NCI-H460 (cell line): ENCODE results near the gene LRP1-AS. TPM values are rescaled to one million over a fixed set of nuclear protein-coding genes. Genes with fewer than 3 reads are reported as not detected.

Source experiments
- DNase-seq: peaks from one replicate; pipeline ENCODE4 v3.0.0-alpha.2; 2016; ENCODE audit warnings: low read depth; ENCODE audit errors: extremely low read depth
- polyA plus RNA-seq: library from polyadenylated mRNA; depleted of rRNA; stranded (reverse); fragments of >200 nt; gene quantifications from 2 replicates; pipeline ENCODE4 v1.2.3, GENCODE V29; 2014; cell fraction: nucleus; rRNA removed
- total RNA-seq: library from RNA; depleted of rRNA; stranded (reverse); fragments of >200 nt; shearing (Covaris generic); gene quantifications from 2 replicates; pipeline ENCODE4 v1.2.3, GENCODE V29; 2014; rRNA removed

LRP1-AS gene
- total RNA-seq = not detected in 2 replicates
- polyA plus RNA-seq = not detected in 2 replicates

DNA sequence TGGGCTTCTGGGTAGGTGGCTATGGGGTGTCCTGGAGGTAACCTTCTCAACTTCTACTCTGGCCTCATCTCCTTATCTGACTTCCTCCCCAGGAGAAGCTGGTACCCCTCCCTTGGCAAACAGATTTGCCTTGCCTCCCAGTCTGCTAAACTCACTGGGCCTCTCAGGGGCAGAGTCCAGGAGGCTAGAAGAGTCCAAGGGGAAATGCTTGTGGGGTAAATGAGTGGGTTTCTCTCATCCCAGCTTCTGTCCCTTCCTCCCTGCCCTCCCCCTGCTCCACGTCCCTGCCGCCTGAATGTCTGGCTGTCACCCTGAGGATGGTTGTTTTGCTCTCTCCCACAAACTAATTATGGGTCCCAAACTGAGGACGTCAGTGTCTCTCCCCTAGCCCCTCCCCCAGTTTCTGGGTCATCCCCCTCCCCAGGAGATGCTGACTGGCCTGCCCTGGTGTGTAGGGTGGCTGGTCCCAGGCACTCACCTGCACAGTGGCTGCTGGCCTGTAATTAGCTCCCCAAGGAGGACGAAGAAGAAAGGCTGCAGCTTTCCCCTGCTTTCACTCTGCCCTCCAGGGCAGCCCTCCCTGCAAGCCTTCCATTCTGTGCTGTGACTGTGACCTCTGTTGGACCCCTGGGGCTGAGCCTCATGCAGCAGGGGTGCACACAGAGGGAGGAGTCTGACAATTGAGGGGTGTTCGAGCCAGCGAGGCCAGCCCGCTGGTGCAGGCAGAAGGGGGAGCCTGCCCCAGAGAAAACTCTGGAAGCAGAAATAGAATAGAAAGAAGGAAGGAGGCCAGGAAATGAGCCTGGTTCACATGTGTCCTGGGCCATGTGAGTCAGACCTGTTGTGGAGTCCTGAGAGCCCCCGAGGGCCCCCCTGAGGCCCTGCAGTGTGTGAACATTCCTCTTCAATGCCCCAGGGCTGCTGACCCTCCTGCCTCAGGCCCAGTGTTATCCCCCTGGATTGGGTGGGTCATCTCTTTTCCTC lies at the start of gene LRP1-AS:
TSS of gene LRP1-AS (minus strand) at position 659 of the 984 bp plus-strand sequence.
- DNase-seq = no peak

DNA sequence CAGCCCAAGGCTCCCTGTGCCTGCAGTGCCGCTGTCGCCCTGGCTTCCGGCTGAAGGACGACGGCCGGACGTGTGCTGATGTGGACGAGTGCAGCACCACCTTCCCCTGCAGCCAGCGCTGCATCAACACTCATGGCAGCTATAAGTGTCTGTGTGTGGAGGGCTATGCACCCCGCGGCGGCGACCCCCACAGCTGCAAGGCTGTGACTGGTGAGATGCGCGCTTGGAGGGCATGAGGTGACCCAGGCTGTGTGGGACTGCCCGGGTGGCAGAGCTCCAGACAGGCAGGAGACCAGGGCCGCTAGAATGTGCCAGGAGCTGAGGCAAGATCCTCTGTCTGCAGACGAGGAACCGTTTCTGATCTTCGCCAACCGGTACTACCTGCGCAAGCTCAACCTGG lies 49.5 kb upstream of the LRP1-AS start:
- no peak for DNase-seq

DNA sequence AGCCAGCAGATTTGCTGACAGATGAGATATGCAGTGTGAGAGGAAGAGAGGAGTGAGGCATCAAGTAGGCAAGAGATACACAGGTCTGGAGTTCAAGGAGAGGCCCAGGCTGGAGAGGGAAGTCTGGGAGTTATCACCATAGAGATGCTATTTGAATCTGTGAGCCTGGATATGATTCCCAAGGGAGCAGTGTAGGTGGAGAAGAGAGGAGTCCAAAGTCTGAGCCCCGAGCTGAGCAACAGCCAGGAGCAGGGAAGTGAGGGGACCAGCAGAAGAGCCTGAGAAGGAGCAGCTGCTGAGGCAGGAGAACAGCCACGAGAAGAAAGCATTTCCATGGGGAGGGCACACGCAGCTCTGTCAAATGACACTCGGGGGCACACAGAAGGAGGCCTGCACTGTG lies 49.0 kb upstream of the LRP1-AS start:
- DNase-seq = no peak

DNA sequence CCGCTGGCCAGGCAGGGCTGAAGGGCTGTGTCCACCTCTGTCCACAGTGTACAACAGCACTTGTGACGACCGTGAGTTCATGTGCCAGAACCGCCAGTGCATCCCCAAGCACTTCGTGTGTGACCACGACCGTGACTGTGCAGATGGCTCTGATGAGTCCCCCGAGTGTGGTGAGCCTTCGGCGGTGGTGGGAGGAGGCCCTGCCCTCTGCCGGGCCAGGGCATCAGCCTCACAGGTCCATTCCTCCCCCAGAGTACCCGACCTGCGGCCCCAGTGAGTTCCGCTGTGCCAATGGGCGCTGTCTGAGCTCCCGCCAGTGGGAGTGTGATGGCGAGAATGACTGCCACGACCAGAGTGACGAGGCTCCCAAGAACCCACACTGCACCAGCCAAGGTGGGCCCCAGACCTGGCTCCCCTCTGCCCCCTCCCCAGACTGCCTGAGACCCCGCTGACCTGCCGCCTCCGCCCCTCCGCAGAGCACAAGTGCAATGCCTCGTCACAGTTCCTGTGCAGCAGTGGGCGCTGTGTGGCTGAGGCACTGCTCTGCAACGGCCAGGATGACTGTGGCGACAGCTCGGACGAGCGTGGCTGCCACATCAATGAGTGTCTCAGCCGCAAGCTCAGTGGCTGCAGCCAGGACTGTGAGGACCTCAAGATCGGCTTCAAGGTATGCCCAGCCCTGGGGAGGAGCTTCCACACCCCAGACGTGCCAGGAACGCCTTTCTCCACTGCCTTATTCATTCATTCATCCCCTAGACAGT lies 48.4 kb upstream of the LRP1-AS start:
- DNase-seq = no peak

DNA sequence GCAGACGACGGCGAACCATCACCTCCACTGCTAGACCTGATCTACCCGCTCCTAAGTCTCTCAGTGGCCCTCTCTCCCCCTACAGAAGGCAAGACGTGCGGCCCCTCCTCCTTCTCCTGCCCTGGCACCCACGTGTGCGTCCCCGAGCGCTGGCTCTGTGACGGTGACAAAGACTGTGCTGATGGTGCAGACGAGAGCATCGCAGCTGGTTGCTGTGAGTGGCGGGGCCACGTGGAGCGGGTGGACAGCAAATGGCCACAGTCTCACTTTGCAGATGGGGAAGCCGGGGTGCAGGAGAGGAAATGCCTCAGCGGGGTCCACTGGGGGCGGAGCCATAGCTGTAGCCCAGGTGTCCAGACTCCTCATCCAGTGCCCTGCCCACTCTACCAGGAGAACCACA lies 47.8 kb upstream of the LRP1-AS start:
- no peak for DNase-seq

DNA sequence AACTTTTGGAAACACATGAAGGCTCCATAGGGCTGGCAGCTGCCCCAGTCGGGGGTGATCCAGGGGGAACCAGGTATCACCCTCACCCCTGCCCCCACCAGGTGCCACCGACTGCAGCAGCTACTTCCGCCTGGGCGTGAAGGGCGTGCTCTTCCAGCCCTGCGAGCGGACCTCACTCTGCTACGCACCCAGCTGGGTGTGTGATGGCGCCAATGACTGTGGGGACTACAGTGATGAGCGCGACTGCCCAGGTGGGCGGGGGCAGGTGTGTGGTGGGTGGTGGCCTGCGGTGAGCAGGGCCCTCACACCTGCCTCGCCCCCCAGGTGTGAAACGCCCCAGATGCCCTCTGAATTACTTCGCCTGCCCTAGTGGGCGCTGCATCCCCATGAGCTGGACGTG lies 46.8 kb upstream of the LRP1-AS start:
- no peak for DNase-seq

DNA sequence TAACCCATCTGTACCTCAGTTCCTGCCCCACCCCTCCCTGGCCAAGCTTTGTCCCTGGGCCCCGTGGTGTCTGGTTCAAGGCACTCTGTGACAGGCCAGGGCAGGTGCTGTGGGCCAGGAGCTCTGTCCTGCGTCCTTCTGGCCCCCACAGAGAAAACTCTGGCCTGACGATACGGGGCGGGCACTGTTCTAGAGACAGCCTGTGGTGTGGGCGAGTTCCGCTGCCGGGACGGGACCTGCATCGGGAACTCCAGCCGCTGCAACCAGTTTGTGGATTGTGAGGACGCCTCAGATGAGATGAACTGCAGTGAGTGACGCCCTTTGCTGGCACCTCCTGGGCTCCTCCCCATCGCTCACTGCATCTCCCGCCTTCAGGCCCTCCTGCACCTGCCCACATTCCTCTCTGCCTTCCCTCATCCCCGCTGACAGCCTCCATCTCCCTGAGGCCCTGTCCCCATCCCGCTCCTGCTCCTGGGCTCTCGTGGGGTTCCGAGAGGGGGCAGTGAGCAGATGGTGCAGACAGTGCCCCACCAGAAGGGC lies 46.4 kb upstream of the LRP1-AS start:
- DNase-seq = no peak

DNA sequence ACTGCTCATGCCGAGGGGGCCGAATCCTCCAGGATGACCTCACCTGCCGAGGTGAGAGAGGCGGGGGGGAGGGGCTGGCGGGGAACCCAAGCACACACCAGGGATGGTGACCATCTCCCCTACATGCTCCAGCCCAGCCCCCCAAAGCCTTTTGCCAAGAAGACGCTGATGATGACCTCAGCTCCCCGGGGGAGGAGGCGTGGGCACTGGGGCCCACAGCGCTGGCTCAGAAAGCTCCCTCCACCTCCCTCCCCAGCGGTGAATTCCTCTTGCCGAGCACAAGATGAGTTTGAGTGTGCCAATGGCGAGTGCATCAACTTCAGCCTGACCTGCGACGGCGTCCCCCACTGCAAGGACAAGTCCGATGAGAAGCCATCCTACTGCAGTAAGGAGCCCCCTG lies 45.5 kb upstream of the LRP1-AS start:
- DNase-seq = no peak

DNA sequence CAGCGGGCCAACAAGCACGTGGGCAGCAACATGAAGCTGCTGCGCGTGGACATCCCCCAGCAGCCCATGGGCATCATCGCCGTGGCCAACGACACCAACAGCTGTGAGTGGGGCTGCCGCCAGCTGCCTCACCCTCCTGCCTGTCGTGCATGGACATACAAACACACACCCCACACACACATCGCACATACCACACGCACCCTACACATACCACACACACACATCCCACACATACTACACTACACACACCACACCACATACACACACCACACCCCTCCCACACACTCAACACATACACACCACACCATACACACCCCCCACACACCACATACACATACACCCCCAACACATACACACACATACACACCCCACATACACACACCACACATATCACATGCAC lies 44.0 kb upstream of the LRP1-AS start:
- DNase-seq = no peak

DNA sequence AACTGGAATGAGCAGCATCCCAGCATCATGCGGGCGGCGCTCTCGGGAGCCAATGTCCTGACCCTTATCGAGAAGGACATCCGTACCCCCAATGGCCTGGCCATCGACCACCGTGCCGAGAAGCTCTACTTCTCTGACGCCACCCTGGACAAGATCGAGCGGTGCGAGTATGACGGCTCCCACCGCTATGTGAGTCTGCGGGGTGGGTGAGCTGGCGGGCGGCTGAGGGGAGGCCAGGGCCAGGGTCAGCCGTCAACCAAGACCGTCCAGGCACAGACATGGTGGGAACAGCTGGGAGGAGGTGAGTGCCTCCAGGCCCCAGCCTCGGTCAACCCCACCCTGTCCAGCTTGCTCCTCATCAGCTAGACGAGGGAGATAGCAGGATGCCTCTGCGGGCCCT lies 43.4 kb upstream of the LRP1-AS start:
- DNase-seq = no peak

DNA sequence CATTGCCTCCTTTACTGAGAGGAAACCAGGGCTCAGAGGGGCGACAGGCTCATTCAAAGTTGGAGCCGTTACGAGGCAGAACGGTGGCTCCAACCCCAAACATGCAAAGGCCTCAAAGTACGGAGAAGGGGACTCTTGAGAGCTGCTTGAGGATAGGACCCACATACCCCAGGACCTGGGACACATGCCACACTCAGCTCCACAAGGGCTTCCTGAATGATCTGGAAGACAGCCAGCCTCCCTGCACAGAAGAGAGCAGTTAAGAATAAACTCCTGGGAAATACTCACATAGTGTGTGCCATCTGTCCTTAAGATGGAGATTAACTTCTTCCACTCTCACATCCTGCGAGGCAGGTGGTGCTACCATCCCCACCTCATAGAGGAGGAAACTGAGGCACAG lies 42.6 kb upstream of the LRP1-AS start:
- DNase-seq = no peak

DNA sequence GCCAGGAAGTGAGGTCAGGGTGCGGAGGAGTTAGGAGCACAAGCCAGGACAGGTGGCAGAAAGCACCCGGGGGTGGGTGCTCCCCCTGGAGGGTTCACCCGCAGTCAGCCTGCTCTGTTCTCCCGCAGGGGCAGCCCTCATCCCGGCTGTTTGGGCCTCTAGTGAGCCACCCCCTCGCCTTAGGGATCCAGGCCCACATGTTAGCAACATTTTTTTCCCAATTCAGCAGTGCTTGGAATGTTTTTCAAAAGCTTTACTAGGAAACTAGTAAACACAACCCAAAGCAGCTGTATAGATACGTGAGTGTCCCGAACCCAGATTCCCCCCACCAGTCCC lies 40.6 kb upstream of the LRP1-AS start:
- no peak for DNase-seq

DNA sequence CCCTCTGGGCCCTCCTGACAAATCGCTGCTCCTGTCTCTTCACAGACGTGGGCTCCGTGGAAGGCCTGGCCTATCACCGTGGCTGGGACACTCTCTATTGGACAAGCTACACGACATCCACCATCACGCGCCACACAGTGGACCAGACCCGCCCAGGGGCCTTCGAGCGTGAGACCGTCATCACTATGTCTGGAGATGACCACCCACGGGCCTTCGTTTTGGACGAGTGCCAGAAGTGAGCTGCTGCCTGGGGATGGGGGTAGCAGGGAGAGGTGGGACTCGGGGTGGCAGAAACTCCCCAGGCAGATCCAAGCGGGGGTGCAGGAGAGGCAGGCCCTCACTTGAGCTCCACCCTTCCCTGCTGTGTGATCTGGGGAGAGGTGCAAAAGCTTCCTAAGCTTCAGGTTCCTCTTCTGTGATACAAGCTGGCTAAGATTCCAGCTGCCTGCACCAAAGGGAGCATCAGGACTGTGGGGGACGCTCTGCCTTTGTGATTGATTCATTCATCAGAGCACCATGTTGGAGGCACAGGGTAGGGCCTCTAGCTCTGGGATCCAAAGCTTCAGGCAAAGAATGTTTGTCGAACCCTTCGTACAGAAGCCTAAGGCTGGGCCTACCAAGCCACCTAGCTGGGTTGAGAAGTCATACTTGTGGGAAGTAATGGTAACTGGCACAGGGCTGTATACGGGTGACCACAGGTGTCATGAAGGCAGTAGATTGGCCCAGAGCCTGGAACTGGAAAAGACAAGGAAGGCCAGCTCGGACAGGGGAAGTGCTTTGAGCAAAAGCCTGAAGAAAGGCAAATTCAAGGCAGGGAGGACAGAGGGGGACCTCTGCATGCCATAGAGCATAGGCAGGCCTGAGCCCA lies 40.0 kb upstream of the LRP1-AS start:
- DNase-seq = no peak

DNA sequence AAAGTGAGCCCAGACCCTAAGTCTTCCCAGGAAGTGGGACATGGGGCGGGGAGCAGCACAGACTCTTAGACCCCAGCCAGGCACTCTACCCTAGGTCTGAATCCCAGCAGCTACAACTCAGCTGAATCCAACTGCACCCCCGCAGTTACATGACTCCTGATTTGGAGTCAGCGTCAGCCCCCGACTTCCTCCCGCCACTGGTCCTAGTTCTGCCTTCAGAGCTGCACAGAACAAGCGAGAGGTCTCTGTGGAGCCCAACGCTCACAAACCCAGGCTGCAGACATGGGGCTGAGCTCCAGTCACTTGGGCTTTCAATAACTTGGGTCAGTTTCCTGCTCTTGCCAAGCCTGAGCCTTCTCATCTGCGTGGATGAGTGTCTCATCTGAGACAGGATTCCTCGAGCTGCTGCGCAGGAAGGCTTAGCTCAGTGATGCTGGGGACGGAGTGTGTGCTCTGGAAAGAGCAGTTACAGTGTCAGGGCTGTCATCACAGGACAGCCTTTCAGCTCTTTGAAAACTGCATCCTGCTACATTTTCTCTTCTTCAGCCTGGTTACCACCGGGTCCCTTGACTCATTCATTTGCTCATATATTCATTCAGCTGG lies 38.6 kb upstream of the LRP1-AS start:
- no peak for DNase-seq

DNA sequence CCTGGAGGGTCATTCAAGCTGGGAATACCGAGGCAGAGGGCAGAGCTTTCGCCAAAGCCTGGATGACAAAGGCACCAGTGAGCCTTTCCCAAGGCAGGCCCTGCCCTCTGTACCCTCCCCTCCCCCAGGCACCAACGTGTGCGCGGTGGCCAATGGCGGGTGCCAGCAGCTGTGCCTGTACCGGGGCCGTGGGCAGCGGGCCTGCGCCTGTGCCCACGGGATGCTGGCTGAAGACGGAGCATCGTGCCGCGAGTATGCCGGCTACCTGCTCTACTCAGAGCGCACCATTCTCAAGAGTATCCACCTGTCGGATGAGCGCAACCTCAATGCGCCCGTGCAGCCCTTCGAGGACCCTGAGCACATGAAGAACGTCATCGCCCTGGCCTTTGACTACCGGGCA lies 38.0 kb upstream of the LRP1-AS start:
- DNase-seq = no peak

DNA sequence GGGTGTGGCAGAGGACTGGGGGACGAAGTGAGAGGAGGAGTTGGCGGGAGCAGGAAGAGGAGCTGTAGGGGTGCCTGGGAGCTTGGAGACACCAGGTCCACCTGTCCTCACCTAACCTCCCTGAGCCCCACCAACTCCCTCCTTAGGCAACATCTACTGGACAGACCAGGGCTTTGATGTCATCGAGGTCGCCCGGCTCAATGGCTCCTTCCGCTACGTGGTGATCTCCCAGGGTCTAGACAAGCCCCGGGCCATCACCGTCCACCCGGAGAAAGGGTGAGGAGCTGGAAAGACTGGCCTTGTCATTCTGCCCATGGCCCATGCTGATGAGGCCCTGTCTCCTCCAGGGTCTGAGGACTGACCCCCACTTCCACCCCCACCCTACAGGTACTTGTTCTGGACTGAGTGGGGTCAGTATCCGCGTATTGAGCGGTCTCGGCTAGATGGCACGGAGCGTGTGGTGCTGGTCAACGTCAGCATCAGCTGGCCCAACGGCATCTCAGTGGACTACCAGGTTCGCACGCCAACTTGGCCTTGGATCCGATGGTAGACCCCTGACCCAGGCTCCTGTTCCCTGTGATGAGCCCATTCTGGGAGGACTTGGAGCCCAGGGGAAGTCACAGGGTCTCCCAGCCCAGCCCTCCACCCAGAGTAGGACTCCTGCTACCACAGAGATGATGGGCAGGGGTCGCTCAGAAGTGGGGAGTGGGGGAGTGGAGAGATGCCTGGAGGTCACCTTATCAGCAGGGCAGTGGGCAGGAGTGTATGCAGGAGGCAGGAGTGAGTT lies 36.7 kb upstream of the LRP1-AS start:
- DNase-seq = no peak

DNA sequence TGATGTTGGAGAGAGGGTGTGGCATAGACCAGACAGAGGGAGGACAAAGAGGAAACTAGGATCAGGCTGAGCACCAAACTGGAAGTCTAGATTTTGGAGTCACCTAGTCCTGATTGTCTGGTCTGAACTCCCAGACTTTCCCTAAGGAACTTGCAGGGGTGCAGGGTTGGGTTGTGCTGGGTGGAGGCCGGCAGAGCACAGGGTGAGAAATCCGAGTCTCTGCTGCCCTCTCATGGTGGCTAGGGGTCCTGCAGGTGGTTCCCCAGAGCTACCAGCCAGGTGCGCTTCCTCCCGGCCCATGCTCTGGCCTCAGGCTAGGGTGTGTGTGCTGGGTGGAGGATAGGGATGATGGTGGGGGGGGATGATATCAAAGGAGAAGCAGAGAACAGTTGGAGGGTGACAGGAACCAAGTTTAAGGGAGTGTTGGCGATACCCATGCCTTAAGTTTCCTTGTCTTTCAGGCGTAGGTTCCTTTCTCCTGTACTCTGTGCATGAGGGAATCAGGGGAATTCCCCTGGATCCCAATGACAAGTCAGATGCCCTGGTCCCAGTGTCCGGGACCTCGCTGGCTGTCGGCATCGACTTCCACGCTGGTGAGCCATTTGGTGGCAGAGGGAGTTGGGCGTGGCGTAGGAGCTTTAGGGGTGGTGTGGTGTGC lies 35.6 kb upstream of the LRP1-AS start:
- DNase-seq = peak; percentile 69

DNA sequence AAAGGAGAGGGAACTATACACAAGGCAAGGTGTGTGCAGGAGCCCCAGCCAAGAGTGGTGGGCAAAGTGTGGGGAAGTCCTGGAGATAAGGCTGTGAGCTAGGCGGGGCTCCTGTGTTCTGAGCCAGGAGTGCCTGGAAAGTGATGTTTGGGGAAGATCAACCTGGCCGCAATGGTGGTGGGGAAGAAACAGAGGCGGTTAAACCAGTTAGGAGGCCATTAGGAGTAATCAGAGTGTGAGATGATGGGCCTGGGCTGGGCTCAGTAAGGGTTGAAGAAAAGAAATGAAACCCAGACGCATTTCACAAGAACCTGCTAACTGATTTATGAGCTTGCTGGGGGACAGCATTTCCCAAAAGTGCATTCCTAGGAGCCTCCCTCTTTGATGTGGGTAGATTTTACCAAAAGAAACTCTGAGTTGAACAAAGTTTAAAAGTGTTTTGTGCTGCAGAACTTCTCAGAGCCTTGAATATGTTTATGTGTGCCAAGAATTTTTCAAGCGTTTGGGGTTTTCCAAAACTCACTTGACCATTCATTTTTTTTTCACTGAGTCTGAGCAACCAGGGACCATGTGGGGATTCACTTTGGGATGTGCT lies 34.2 kb upstream of the LRP1-AS start:
- DNase-seq = no peak
